GM12878 (cell line): ENCODE measurements around the gene KIF3A. TPM values are rescaled to one million over a fixed set of nuclear protein-coding genes. Genes with fewer than 3 reads are reported as not detected.

ENCODE experiments used
- ATAC-seq: fragments of 200-7000 bp; cut with Tn5 transposase; 3 replicates; pipeline ENCODE4 v1.9.1; 2020; ENCODE audit warnings: mild to moderate bottlenecking, moderate library complexity
- BruUV-seq: library from RNA; stranded (reverse); fragments of 400-500 nt; replicated peaks from 2 replicates; lab custom pipeline; 2021; lab: Mats Ljungman, UMichigan
- CTCF ChIA-PET: fragments of 300-600 bp; sonication (Branson Sonifier 250); formaldehyde crosslinking; extraction: SDS; loops from one replicate; lab custom pipeline; 2021; ENCODE audit warnings: inconsistent platforms; lab: Yijun Ruan, JAX
- POLR2A ChIA-PET: fragments of 350-600 bp; formaldehyde crosslinking; extraction: SDS; loops from one replicate; lab custom pipeline; 2021; ENCODE audit warnings: inconsistent platforms; lab: Charles Lee
- RAD21 ChIA-PET: fragments of 300-600 bp; sonication (Branson Sonifier 250); formaldehyde crosslinking; loops from one replicate; lab custom pipeline; 2023; ENCODE audit warnings: antibody characterized with exemption; ENCODE audit not compliant: unreplicated experiment; lab: Charles Lee
- SMC1A ChIA-PET: fragments of 300-600 bp; sonication (Branson Sonifier 250); formaldehyde crosslinking; loops from one replicate; lab custom pipeline; 2023; ENCODE audit not compliant: unreplicated experiment, uncharacterized antibody; lab: Charles Lee
- DNase-seq: peaks from one replicate; pipeline ENCODE4 v3.0.0-alpha.2; 2011; ENCODE audit warnings: low read depth, low spot score
- FAIRE-seq: peaks from 3 replicates; lab custom pipeline; 2011; peaks lifted over from hg19 to GRCh38; lab: Jason Lieb, UNC
- H2AFZ ChIP-seq: 2 replicates; pipeline ENCODE4 v1.6.0; 2011; ENCODE audit warnings: low read depth, low read length, control low read depth; ENCODE audit not compliant: control insufficient read depth
- H3K27ac ChIP-seq: 2 replicates; pipeline ENCODE4 v1.5.1; 2011; ENCODE audit warnings: control low read depth; ENCODE audit not compliant: control insufficient read depth, insufficient read depth
- H3K27me3 ChIP-seq, 2 experiments: replicated peaks in 1 of 2; 2 replicates each; pipeline versions ENCODE4 v1.6.0 to v1.6.1; 2011; ENCODE audit warnings: low read length in 1 of 2; ENCODE audit not compliant: control insufficient read depth in 2 of 2, insufficient read depth in 2 of 2
- H3K36me3 ChIP-seq, 2 experiments: 2 replicates each; pipeline ENCODE4 v1.5.1; 2011; ENCODE audit warnings: low read length in 1 of 2; ENCODE audit not compliant: control insufficient read depth in 2 of 2, insufficient read depth in 2 of 2
- H3K4me1 ChIP-seq: 2 replicates; pipeline ENCODE4 v1.6.1; 2011; ENCODE audit warnings: mild to moderate bottlenecking, low read length, moderate library complexity, mixed read lengths; ENCODE audit not compliant: control insufficient read depth, insufficient read depth
- H3K4me2 ChIP-seq: 2 replicates; pipeline ENCODE4 v1.6.0; 2011; ENCODE audit warnings: control low read depth; ENCODE audit not compliant: control insufficient read depth, insufficient read depth
- H3K4me3 ChIP-seq: fragments of 200-600 bp; sonication (generic); 2 replicates; pipeline ENCODE4 v1.5.1; 2016
- H3K79me2 ChIP-seq: 2 replicates; pipeline ENCODE4 v1.6.0; 2011; ENCODE audit warnings: low read length; ENCODE audit not compliant: control insufficient read depth, insufficient read depth
- H3K9ac ChIP-seq: 2 replicates; pipeline ENCODE4 v1.8.0; 2011; ENCODE audit warnings: low read length, control low read depth, mixed read lengths; ENCODE audit not compliant: control insufficient read depth, insufficient read depth
- H3K9me3 ChIP-seq: replicated peaks from 3 replicates; pipeline ENCODE4 v1.5.1; 2011; ENCODE audit warnings: mild to moderate bottlenecking, low read length; ENCODE audit not compliant: control insufficient read depth, insufficient read depth
- H4K20me1 ChIP-seq: 2 replicates; pipeline ENCODE4 v1.6.0; 2011; ENCODE audit not compliant: control insufficient read depth, insufficient read depth
- CBFB ChIP-seq: IDR thresholded peaks from 2 replicates; pipeline ENCODE4 v1.6.1; 2016; ENCODE audit warnings: antibody characterized with exemption, low read depth
- CHD1 ChIP-seq: IDR thresholded peaks from 2 replicates; pipeline ENCODE4 v1.6.1; 2012; ENCODE audit warnings: low read depth, low read length, improper control_type of control experiment
- CHD4 ChIP-seq: fragments of 200-600 bp; sonication (generic); IDR thresholded peaks from 2 replicates; pipeline ENCODE4 v1.6.1; 2016; ENCODE audit warnings: mild to moderate bottlenecking
- DPF2 ChIP-seq: fragments of 450-650 bp; IDR thresholded peaks from 2 replicates; pipeline ENCODE4 v1.6.1; 2017; ENCODE audit warnings: mild to moderate bottlenecking
- ETV6 ChIP-seq, 2 experiments: fragments of 450-650 bp in 1 of 2; IDR thresholded peaks in 1 of 2; conservative IDR thresholded peaks in 1 of 2; 2 replicates each; pipeline ENCODE4 v1.6.1; 2014; ENCODE audit warnings: antibody characterized with exemption in 1 of 2, borderline replicate concordance in 1 of 2, low read depth in 1 of 2, mild to moderate bottlenecking in 1 of 2, moderate library complexity in 1 of 2
- FOXK2 ChIP-seq: fragments of 450-650 bp; IDR thresholded peaks from 2 replicates; pipeline ENCODE4 v1.6.1; 2017; ENCODE audit warnings: mild to moderate bottlenecking, moderate library complexity
- FOXM1 ChIP-seq: IDR thresholded peaks from 2 replicates; pipeline ENCODE4 v1.6.1; 2012; ENCODE audit warnings: low read depth, mild to moderate bottlenecking, inconsistent platforms, low read length, moderate library complexity
- HDGF ChIP-seq: fragments of 450-650 bp; IDR thresholded peaks from 2 replicates; pipeline ENCODE4 v1.6.1; 2016; ENCODE audit warnings: antibody characterized with exemption
- IKZF1 ChIP-seq: fragments of 450-650 bp; conservative IDR thresholded peaks from 2 replicates; pipeline ENCODE4 v1.6.1; 2017; ENCODE audit warnings: antibody characterized with exemption, mild to moderate bottlenecking
- JUND ChIP-seq: IDR thresholded peaks from 2 replicates; pipeline ENCODE4 v1.6.1; 2012; ENCODE audit warnings: low read depth, mild to moderate bottlenecking, low read length, improper control_type of control experiment, moderate library complexity
- KDM1A ChIP-seq: fragments of 200-600 bp; sonication (generic); IDR thresholded peaks from 2 replicates; pipeline ENCODE4 v1.6.1; 2016; ENCODE audit warnings: borderline replicate concordance
- MEF2A ChIP-seq: IDR thresholded peaks from 2 replicates; pipeline ENCODE4 v1.6.1; 2011; ENCODE audit warnings: low read depth, mild to moderate bottlenecking, low read length, moderate library complexity; ENCODE audit not compliant: insufficient read depth
- NKRF ChIP-seq: fragments of 450-650 bp; conservative IDR thresholded peaks from 2 replicates; pipeline ENCODE4 v1.6.1; 2017; ENCODE audit warnings: mild to moderate bottlenecking, moderate library complexity
- PKNOX1 ChIP-seq: fragments of 450-650 bp; IDR thresholded peaks from 2 replicates; pipeline ENCODE4 v1.6.1; 2016; ENCODE audit warnings: mild to moderate bottlenecking
- POLR2AphosphoS2 ChIP-seq: IDR thresholded peaks from 2 replicates; pipeline ENCODE4 v1.6.1; 2011; ENCODE audit warnings: low read depth, mild to moderate bottlenecking, low read length, improper control_type of control experiment, moderate library complexity
- SP1 ChIP-seq: IDR thresholded peaks from one replicate; pipeline ENCODE4 v1.6.1; 2011; ENCODE audit warnings: low read depth, low read length
- STAT3 ChIP-seq: IDR thresholded peaks from 2 replicates; pipeline ENCODE4 v1.6.1; 2011; ENCODE audit warnings: low read depth, low read length, improper control_type of control experiment
- USF2 ChIP-seq: IDR thresholded peaks from 2 replicates; pipeline ENCODE4 v1.6.1; 2011; ENCODE audit warnings: low read depth, low read length, improper control_type of control experiment, borderline replicate concordance
- WGBS: methylation state at CpG from one replicate; pipeline ENCODE4 v1.1.6; 2016; ENCODE audit warnings: low lambda C conversion rate; ENCODE audit not compliant: insufficient replicate concordance, insufficient coverage; ENCODE audit errors: missing lambda C conversion rate; 5-methylcytosine and 5-hydroxymethylcytosine counted together
- in situ Hi-C: fragments of 300-500 bp; cut with MboI; formaldehyde crosslinking; loops from 9 replicates; pipeline ENCODE4 v1.14.3; 2018; ENCODE audit warnings: mixed read lengths
- intact Hi-C: fragments of 100-400 bp; cut with micrococcal nuclease; formaldehyde crosslinking; loops from one replicate; pipeline ENCODE4 v1.14.2; 2022; ENCODE audit not compliant: unreplicated experiment
- polyA plus RNA-seq, 11 experiments: library from polyadenylated mRNA; depleted of rRNA in 4 of 11; unstranded in 6 of 11; stranded (reverse) in 5 of 11; fragments of >200 nt; fragmentation: Nextera tagmentation in 4 of 11; fragmentation: Illumina TruSeq in 1 of 11; extraction: Ambion mirVana in 4 of 11; extraction: Trizol in 1 of 11; gene quantifications; 1 replicate in 1 of 11; 2 replicates in 10 of 11; pipeline versions ENCODE4 v1.2.1 to v1.2.3, GENCODE V29; 2011 to 2016; ENCODE audit warnings: inconsistent platforms in 2 of 11, missing spikeins in 2 of 11, low read depth in 1 of 11
- total RNA-seq, 4 experiments: library from RNA; depleted of rRNA in 3 of 4; stranded (reverse); fragments of >200 nt in 3 of 4; fragmentation: Illumina TruSeq in 1 of 4; extraction: Trizol in 1 of 4; gene quantifications; 2 replicates each; pipeline versions ENCODE4 v1.2.1 to v1.2.3, GENCODE V29; 2013 to 2021

KIF3A gene
- total and polyA plus RNA-seq, 10 of the 15 experiments (the other 5 are each of a cell fraction or from before 2014, with no cell fraction given): 2.7 to 36.5 (median 10.0) TPM

- TF ChIP-seq NKRF (no peak), CBFB (no peak), HDGF (no peak), SP1 (no peak), FOXK2 (no peak), CHD1 (no peak), CHD4 (no peak)
Measured at GRCh38 chr5:132761321-132762240, 24.2 kb upstream of the KIF3A start (continued).

GRCh38 chr5:132760601-132761317, 23.4 kb upstream of the KIF3A start:
- WGBS: 91% methylated on average over 21 of the region's 21 CpGs
- TF ChIP-seq STAT3 (no peak), USF2 (no peak), KDM1A (no peak), IKZF1 (no peak), DPF2 (no peak), JUND (no peak), FOXM1 (no peak), POLR2AphosphoS2 (no peak), MEF2A (no peak), PKNOX1 (no peak), ETV6 (conservative IDR thresholded peaks at IDR 0.05 in 1 of 2, IDR thresholded peaks at IDR 0.05 in 1 of 2; ENCODE audit: borderline replicate concordance in 1 of 2, low read depth in 1 of 2) (no peak)

More at GRCh38 chr5:132760601-132761317, 23.4 kb upstream of the KIF3A start:
- ChIA-PET CTCF (no interaction called here), POLR2A (interaction anchor here (1.0 kb wide), 1 partner anchor 87 kb away, joined by 4 read pairs; the partner anchor contains the start of gene IL4), SMC1A (no interaction called here), RAD21 (interaction anchor here (0.8 to 0.9 kb wide), 2 partner anchors 46 to 60 kb away, joined by 3 read pairs; no protein-coding TSS in a partner anchor)
- H3K4me3 ChIP-seq: no peak overlapping the region
- ATAC-seq: no peak
- H3K4me1 ChIP-seq: no peaks in the 10 kb centered on the region
- no peak overlapping the region for H3K9ac ChIP-seq
- no peaks in the 10 kb centered on the region for H3K79me2 ChIP-seq
- intact Hi-C loops (no loop called here), in situ Hi-C loops (no loop called here)
- H2AFZ ChIP-seq: no peak overlapping the region
- no peak overlapping the region for H3K27ac ChIP-seq
- no peaks in the 10 kb centered on the region for H3K27me3 ChIP-seq
- no peaks in the 10 kb centered on the region for H3K9me3 ChIP-seq
- no peak for FAIRE-seq
- H3K4me2 ChIP-seq: no peak overlapping the region
- H4K20me1 ChIP-seq: no peaks in the 10 kb centered on the region
- no peak for DNase-seq
- H3K36me3 ChIP-seq: peaks cover 6 to 25% of the 10 kb centered on the region in 2 experiments
- BruUV-seq: TSS peak; percentile 10
